ENCODE measurements around the gene ERH. TPM values are rescaled to one million over a fixed set of nuclear protein-coding genes. Genes with fewer than 3 reads are reported as not detected.

Gene ERH
- total and polyA plus RNA-seq, 4 experiments from 2014 or later, result 44.6 to 135 (median 90.6) TPM

GRCh38 chr14:69331206-69331605 is 66.9 kb downstream of the ERH start:
- Histone ChIP-seq H3K27me3 (ENCODE audit: insufficient read depth, low read length) (no peaks in the 10 kb centered on the region), H3K9me3 (ENCODE audit: control insufficient read depth in 1 of 2, low read length in 2 of 2) (no peaks in the 10 kb centered on the region), H3K4me3 (ENCODE audit: low read length in 2 of 2) (no peak overlapping the region), H3K36me3 (ENCODE audit: insufficient read depth, low read length) (no peaks in the 10 kb centered on the region), H3K4me1 (ENCODE audit: insufficient read depth, low read length) (no peaks in the 10 kb centered on the region), H3K27ac (ENCODE audit: low read depth, low read length) (no peak overlapping the region)
- H3K4me3 Mint-ChIP-seq, result no peak overlapping the region
- peaks cover 2 to 4% of the 10 kb centered on the region in 2 donors for H3K27me3 Mint-ChIP-seq
- no peaks in the 10 kb centered on the region for H3K36me3 Mint-ChIP-seq
- no peaks in the 10 kb centered on the region for H3K9me3 Mint-ChIP-seq
- CTCF ChIA-PET (ENCODE audit: partially characterized antibody), result no interaction called here
- intact Hi-C loops (cut with micrococcal nuclease), result no loop called here
- H3K27ac Mint-ChIP-seq, result no peak overlapping the region
- peaks cover 0 to under 1% (median 0%) of the 10 kb centered on the region in 4 donors for H3K4me1 Mint-ChIP-seq
- no peak for DNase-seq
- POLR2A ChIA-PET (ENCODE audit: partially characterized antibody), result no interaction called here

Other genes starting within 250 kb of the ERH start
- 10 to 100 TPM; 69.3 to 75.7 TPM for gene DCAF5, start 245.2 kb downstream of the ERH start, total RNA-seq
- 10 to 100 TPM; 54.4 to 73.4 TPM for gene DCAF5, start 245.2 kb downstream of the ERH start, polyA plus RNA-seq
- 10 to 100 TPM; 14.3 to 15.7 TPM for gene EXD2, start 206.8 kb downstream of the ERH start, total RNA-seq
- gene EXD2, start 206.8 kb downstream of the ERH start, polyA plus RNA-seq, result 1 to 10 TPM; 4.6 to 8.9 TPM
- under 1 TPM in 1 of 2 experiments, not detected in 1; 0.06 TPM for gene GALNT16, start 138.1 kb downstream of the ERH start, total RNA-seq
- not detected for gene GALNT16, start 138.1 kb downstream of the ERH start, polyA plus RNA-seq
- 10 to 100 TPM; 33.7 to 38.6 TPM for gene SLC39A9, start 393 bp upstream of the ERH start, total RNA-seq
- 10 to 100 TPM; 17.9 to 18.6 TPM for gene SLC39A9, start 393 bp upstream of the ERH start, polyA plus RNA-seq
- under 1 TPM; 0.30 to 0.32 TPM for gene PLEKHD1, start 86.4 kb upstream of the ERH start, total RNA-seq
- under 1 TPM in 1 of 2 donors, not detected in 1; 0.13 TPM for gene PLEKHD1, start 86.4 kb upstream of the ERH start, polyA plus RNA-seq
- not detected for gene CCDC177, start 176.6 kb upstream of the ERH start, total RNA-seq
- gene CCDC177, start 176.6 kb upstream of the ERH start, polyA plus RNA-seq, result not detected
- gene SUSD6, start 213.3 kb upstream of the ERH start, total RNA-seq, result 10 to 100 TPM; 61.5 to 62.0 TPM
- gene SUSD6, start 213.3 kb upstream of the ERH start, polyA plus RNA-seq, result 10 to 100 TPM in 1 of 2 donors, 1 to 10 TPM in 1; 4.8 to 10.8 TPM